G401.6 (cell line): ENCODE results near the gene SNAI3.

Experiments
- FAIRE-seq: peaks from 2 replicates; lab custom pipeline; 2012; peaks lifted over from hg19 to GRCh38; lab: Jason Lieb, UNC

Gene SNAI3

GRCh38 chr16:88703486-88704309 lies 17.4 kb upstream of the SNAI3 start:
- FAIRE-seq, result no peak

- no peak for FAIRE-seq
Measured at GRCh38 chr16:88702371-88703210, 16.3 kb upstream of the SNAI3 start.

- FAIRE-seq, result no peak
Measured at GRCh38 chr16:88701581-88702370, 15.5 kb upstream of the SNAI3 start.

DNA sequence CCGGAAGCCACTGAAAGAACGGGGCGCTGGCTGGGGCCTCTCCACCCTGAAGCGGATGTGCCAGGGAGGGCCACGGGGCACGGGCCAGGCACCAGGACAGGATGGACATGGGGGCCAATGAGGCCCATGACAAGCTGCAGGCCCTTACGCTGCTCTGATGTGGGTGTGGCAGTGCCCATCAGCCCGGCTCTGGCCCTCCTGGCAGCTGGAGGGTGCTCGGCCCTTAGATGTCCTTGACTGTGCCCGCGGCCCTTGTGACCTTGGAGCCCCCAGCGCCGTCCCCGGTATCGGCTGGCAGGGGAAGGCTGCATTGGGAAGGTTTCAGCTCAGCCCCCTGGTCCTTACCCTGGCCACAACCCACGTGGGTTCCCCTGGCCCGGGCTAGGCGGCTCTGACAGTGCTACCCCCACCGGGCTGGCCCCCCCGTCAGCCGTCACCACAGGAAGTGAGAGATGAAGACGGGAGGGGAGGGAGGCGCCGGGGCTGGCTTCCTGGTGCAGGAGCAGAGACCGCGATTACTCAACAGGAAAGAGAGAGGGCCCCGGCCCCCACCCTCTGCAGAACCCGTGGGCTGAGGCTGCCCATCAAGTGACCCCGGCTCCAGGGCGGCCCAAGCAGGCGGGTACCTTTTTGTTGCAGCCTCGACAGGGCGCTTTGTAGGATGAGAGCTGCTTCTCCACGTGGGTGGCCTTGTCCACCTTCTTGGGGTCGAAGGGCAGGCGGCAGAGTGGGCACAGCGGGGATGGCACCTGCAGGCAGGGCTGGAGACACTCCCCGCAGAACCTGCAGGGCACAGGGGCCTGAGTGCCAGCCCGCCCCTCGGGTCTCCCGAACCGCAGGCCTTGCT lies 14.6 kb upstream of the SNAI3 start:
- no peak for FAIRE-seq

DNA sequence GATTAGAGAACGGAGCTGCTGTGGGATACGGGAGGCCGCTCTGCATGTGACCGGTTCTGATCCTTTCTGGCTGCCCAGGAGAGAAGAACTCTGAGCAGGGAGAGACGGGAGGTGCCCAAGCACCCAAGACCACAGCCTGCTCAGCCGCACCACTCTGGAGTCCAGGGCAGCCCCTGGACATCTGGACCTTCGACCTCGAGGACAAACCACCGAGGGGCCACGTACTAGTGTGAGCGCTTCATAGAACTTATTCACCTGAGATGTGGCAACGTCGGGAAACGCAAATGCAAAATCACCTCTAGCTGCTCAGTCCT lies 14.0 kb upstream of the SNAI3 start:
- FAIRE-seq, result no peak

DNA sequence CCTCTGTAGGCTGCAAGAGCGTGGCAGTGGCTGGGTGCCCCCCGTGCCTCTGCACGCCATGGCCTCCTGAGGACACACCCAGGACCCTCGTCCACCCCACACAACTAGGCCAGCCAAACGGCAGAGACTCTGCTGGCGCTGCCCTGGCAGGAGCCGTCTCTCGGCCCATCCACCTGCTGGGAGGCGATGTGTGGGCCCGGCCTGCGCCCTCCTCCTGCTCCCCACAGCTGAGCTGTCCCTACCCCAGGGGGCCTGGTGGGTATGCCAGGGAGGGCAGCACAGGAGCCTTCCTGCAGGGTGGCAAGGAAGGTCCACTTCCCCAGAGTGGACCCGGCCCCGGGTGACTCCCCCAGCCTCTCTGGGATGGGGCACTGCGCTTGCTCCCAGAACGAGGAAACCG lies 12.9 kb upstream of the SNAI3 start:
- FAIRE-seq, result no peak

- no peak for FAIRE-seq
Measured at GRCh38 chr16:88698646-88699045, 12.3 kb upstream of the SNAI3 start.

GRCh38 chr16:88697831-88698615 lies 11.7 kb upstream of the SNAI3 start:
- FAIRE-seq, result no peak

GRCh38 chr16:88697116-88697830 lies 11.0 kb upstream of the SNAI3 start:
- FAIRE-seq, result no peak

- FAIRE-seq, result no peak
Measured at GRCh38 chr16:88696441-88696840, 10.1 kb upstream of the SNAI3 start.

- no peak for FAIRE-seq
Measured at GRCh38 chr16:88695753-88696152, 9.4 kb upstream of the SNAI3 start.

DNA sequence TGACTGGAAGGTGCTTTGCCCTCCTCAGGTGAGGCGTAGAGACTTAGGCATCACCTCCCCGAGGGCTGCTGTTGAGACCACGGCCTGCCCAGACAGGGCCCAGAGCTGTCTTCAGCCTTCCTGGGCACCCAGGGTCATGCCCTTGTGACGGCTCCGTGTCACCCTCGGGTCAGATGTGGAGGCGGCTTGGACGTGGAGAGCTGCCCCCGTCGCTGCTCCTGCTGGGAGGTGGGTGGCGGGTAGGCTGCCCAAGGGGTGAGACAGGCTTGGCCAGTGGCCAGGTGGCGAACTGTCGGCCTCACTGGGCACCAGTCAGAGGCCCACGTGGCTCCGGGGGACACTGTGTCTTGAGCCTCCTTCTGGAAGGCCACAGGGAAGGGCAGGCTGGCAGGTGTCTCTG lies 8.9 kb upstream of the SNAI3 start:
- no peak for FAIRE-seq

GRCh38 chr16:88694221-88695087 lies 8.1 kb upstream of the SNAI3 start:
- FAIRE-seq, result no peak

GRCh38 chr16:88693420-88694177 lies 7.3 kb upstream of the SNAI3 start:
- FAIRE-seq, result no peak

GRCh38 chr16:88692861-88693260 lies 6.6 kb upstream of the SNAI3 start:
- FAIRE-seq, result no peak

DNA sequence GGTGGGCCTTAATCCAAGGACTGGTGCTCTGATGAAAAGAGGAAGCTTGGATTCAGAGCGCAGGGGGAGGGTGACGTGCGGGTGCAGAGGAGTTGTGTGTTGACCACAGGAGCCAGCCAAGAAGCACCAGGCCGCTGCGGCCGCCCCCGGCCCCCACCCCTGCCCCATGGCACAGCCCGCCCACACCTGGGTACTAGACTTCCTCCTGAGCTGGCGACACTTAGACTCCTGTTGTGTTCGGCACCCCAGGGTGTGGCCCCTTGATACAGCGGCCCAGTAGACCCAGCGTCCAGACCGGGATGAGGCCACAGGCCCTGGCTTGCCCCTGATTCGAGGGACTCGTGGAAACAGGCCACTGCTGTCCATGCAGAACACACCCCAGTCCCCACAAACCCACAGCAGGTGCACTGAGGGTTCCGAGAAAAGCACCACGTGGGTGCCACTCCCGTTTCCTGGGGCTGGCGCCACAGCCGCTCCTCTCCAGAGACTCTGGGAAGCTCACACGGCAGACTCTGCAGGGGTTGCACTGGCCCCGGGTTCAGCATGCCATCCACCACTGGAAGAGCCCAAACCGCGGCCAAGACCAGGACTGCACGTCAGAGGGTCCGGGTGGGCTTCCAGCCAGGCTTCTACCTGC lies 5.7 kb upstream of the SNAI3 start:
- FAIRE-seq, result no peak

GRCh38 chr16:88691129-88691813 lies 5.0 kb upstream of the SNAI3 start:
- no peak for FAIRE-seq
